GM19452 (cell line): ENCODE measurements around the gene PDGFA.

Source experiments
- ATAC-seq: cut with Tn5 transposase; IDR thresholded peaks from one replicate; pipeline ENCODE4 v1.9.1; 2021; ENCODE audit not compliant: unreplicated experiment

The PDGFA gene

GRCh38 chr7:537911-538634, 18.4 kb upstream of the PDGFA start:
- no peak for ATAC-seq

- ATAC-seq: no peak
Measured at GRCh38 chr7:536231-536630, 16.6 kb upstream of the PDGFA start.

- ATAC-seq: no peak
Measured at GRCh38 chr7:534959-535358, 15.3 kb upstream of the PDGFA start.

GRCh38 chr7:534075-534474, 14.4 kb upstream of the PDGFA start:
- no peak for ATAC-seq

- no peak for ATAC-seq
Measured at GRCh38 chr7:533266-533665, 13.6 kb upstream of the PDGFA start.

GRCh38 chr7:532379-533143, 12.9 kb upstream of the PDGFA start:
- no peak for ATAC-seq

- no peak for ATAC-seq
Measured at GRCh38 chr7:531777-532176, 12.1 kb upstream of the PDGFA start.

- ATAC-seq: no peak
Measured at GRCh38 chr7:528451-528850, 8.8 kb upstream of the PDGFA start.

- ATAC-seq: no peak
Measured at GRCh38 chr7:527723-528122, 8.1 kb upstream of the PDGFA start.

- no peak for ATAC-seq
Measured at GRCh38 chr7:526460-527034, 6.9 kb upstream of the PDGFA start.

- no peak for ATAC-seq
Measured at GRCh38 chr7:525740-526139, 6.1 kb upstream of the PDGFA start.

- ATAC-seq: no peak
Measured at GRCh38 chr7:524800-525199, 5.2 kb upstream of the PDGFA start.

GRCh38 chr7:523347-524336, 4.0 kb upstream of the PDGFA start:
- ATAC-seq: no peak

GRCh38 chr7:522951-523314, 3.3 kb upstream of the PDGFA start:
- no peak for ATAC-seq

- ATAC-seq: no peak
Measured at GRCh38 chr7:522071-522950, 2.7 kb upstream of the PDGFA start.

- no peak for ATAC-seq
Measured at GRCh38 chr7:521221-522070, 1.8 kb upstream of the PDGFA start.

GRCh38 chr7:520503-521161, 986 bp upstream of the PDGFA start:
- no peak for ATAC-seq

GRCh38 chr7:518630-519483, 789 bp downstream of the PDGFA start:
- ATAC-seq: no peak
